HepG2 (cell line): ENCODE results near the gene FGF2.

Experiments
- BCL3 ChIP-seq: sonication (generic); formaldehyde crosslinking; IDR thresholded peaks from 2 replicates; pipeline ENCODE4 v1.5.1; 2020; ENCODE audit warnings: mild to moderate bottlenecking, missing genetic modification reagents, moderate library complexity
- HIVEP1 ChIP-seq: sonication (generic); formaldehyde crosslinking; IDR thresholded peaks from 2 replicates; pipeline ENCODE4 v1.4.0; 2020; ENCODE audit warnings: mild to moderate bottlenecking, missing genetic modification reagents
- MXD4 ChIP-seq: IDR thresholded peaks from 2 replicates; pipeline ENCODE4 v1.6.1; 2016; ENCODE audit warnings: mild to moderate bottlenecking, missing biosample characterization, missing genetic modification reagents
- NFE2L2 ChIP-seq: fragments of 150-350 bp; IDR thresholded peaks from 2 replicates; pipeline ENCODE4 v1.6.1; 2014; ENCODE audit warnings: low read length
- NFIC ChIP-seq: IDR thresholded peaks from 2 replicates; pipeline ENCODE4 v1.6.1; 2012; ENCODE audit warnings: mild to moderate bottlenecking, low read length, inconsistent platforms
- REST ChIP-seq, 2 experiments: IDR thresholded peaks; 2 replicates each; pipeline ENCODE4 v1.6.1; 2011 to 2012; ENCODE audit warnings: low read length in 2 of 2, borderline replicate concordance in 1 of 2, low read depth in 1 of 2, mild to moderate bottlenecking in 1 of 2, moderate library complexity in 1 of 2
- SSRP1 ChIP-seq: IDR thresholded peaks from 2 replicates; pipeline ENCODE4 v1.6.1; 2016; ENCODE audit warnings: control low read depth
- STAT6 ChIP-seq: sonication (generic); formaldehyde crosslinking; IDR thresholded peaks from 2 replicates; pipeline ENCODE4 v1.4.0; 2020; ENCODE audit warnings: missing genetic modification reagents, mild to moderate bottlenecking, borderline replicate concordance
- TP53 ChIP-seq: sonication (generic); formaldehyde crosslinking; conservative IDR thresholded peaks from 2 replicates; pipeline ENCODE4 v1.4.0; 2020; ENCODE audit warnings: missing genetic modification reagents
- ZNF280D ChIP-seq: sonication (generic); formaldehyde crosslinking; IDR thresholded peaks from 2 replicates; pipeline ENCODE4 v1.5.1; 2020; ENCODE audit warnings: mild to moderate bottlenecking, missing genetic modification reagents
- ZNF317 ChIP-seq: sonication (generic); formaldehyde crosslinking; IDR thresholded peaks from 2 replicates; pipeline ENCODE4 v1.5.0; 2020; ENCODE audit warnings: mild to moderate bottlenecking, missing genetic modification reagents

GRCh38 chr4:122842984-122843531 is 16.4 kb downstream of the FGF2 start:
- no peak for TF ChIP-seq TP53
- no peak for TF ChIP-seq SSRP1 (CRISPR knock-in tag)
- TF ChIP-seq NFE2L2 = no peak
- TF ChIP-seq STAT6 = no peak
- TF ChIP-seq NFIC = no peak
- TF ChIP-seq BCL3 (CRISPR knock-in tag) = no peak
- TF ChIP-seq ZNF317 = no peak
- TF ChIP-seq HIVEP1 (CRISPR knock-in tag) = no peak
- no peak for TF ChIP-seq REST (IDR thresholded peaks at IDR 0.05; ENCODE audit: borderline replicate concordance in 1 of 2, low read depth in 1 of 2, low read length in 2 of 2)
- no peak for TF ChIP-seq ZNF280D (CRISPR knock-in tag)
- no peak for TF ChIP-seq MXD4 (CRISPR knock-in tag)
